ENCODE results near the gene UCP3.

UCP3 gene

DNA sequence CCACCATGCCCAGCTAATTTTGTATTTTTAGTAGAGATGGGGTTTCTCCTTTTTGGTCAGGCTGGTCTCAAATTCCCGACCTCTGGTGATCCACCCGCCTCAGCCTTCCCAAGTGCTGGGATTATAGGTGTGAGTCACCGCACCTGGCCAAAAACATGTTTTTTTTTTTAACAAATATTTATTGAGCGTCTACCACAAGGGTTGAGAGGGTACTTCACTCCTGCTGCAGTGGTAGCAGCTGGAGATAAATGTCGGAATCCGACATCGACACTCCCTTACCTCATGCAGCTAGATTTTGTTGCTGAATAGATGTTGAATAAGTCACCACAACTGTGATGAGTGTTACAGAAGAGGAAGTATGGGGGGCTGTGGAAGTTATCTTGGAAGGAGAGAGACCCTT, 57.1 kb downstream of the UCP3 start:
- no peak for DNase-seq (ENCODE audit: low read depth)

DNA sequence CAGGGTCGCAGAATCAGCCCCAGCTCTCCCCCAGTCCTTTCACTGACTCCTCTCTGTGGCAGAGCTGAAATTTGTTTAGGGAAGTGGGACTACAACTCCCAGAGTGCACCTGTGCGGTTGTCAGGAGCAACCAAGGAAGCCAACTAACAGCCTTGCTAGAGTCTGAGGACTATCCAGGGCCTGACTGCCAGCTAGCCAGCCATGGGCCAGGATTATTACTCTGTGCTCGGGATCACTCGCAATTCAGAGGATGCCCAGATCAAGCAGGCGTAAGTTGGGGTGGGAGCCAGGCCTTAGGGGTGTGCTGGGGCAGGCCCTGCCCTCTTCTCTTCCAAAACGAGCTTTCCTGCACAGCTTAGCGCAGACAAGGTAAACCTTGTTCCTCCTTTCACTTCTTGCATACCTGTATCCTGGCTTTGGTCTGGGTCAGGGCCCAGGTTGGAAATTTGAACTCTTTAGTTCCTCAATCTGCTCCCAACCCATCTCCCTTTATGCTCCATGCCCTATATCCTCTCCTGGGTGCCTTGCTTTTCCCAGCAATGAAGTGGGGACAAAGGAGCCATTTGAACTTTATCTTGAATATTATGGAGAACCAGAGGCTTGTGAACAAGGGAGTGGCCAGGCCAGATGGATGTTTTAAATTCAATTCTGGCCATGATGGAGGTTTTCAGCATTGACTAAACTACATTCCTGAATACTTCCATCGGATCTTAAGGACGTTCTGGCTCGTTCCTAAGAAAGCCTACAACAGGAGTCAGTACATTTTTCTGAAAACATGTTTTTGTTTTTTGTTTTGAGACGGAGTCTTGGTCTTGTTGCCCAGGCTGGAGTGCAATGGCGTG, 57.8 kb downstream of the UCP3 start, which contains the start of gene DNAJB13:
Gene DNAJB13, plus strand, starts transcription at position 158 of the 842 bp plus-strand sequence. Its CDS starts 44 bp downstream, at position 202.
- DNase-seq (ENCODE audit: low read depth): no peak

Data from GM04504 (cell line).